Activated CD8-positive, alpha-beta memory T cell treated with anti-CD3 and anti-CD28 coated beads for 1 hour (primary cell): ENCODE measurements around the gene ARL2BP.

Experiments
- DNase-seq, 2 donors: peaks; one replicate each; pipeline ENCODE4 v3.0.0-alpha.2; 2020; ENCODE audit warnings: low read depth in 1 of 2; ENCODE audit errors: extremely low read depth in 1 of 2

Gene ARL2BP

DNA sequence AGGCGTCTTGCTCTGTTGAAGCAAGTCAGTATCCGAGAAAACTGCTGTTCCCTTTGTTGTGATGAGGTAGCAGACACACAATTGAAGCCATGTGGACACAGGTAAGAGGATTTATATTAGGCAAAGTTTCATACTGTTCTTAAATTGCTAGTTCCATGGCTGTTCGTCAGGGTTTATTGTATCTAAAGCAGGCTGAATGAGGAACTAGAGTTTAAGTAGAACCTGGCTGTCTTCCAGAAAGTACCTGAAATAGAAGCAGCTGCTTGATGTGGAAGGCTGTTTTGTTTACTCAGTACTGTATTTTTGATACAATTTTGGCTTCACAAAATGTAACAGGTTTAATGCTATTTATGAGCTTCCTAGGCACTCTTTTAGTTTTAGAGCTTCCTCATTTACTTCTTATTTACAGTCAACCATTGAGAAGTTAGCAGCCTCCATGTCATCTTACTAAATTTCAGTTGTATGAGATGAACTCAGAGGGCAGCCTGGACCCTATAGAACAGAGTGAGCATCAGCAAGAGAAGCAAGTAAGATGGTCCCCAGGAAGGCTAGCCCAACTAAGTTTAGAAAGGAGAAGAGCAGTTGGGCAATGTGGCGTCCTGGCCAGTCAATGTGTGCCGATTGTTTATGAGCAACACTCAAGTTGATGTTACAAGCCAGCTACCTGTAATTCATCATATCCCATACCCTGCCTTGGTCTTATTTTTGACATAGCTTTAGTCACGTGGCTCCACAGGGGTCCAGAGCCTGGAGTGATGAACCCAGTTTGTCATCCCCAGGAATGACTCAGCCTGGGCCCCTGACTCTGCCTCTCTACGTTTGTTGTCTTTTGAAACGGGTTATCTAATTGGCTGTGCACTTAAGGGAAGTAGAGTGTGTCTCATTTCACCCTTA lies 9.7 kb upstream of the ARL2BP start:
- no peak for DNase-seq

DNA sequence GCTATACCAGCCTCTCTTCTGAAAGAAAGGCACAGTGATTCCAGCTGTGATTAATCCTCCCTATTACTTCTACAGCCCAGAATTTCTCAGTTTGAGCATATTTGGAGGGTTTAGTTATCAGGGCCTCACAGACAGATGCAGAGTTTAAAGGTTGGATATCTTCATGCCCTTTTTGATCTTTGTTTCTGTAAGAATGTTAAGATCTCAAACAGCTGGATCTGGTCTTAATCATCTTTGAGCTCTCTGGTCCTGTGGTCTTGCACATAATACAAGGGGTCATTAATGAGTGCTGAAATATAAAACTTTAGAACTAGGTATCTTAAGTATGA lies 9.1 kb upstream of the ARL2BP start:
- no peak for DNase-seq

DNA sequence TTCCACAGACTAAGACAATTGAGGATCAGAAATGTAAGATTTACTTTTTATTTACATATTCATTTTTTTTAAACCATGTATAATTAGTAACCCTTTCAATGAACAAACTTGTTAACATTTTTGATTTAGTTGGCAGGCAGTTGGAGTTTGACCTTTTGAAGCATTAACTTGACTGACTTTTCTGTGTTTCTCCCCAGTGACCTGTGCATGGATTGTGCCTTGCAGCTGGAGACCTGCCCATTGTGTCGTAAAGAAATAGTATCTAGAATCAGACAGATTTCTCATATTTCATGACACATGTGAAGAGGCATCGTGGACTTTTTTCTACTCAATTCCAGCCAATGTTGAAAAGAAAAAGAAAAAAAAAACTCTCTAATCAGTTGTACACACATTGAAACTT lies 6.4 kb upstream of the ARL2BP start:
- no peak for DNase-seq

DNA sequence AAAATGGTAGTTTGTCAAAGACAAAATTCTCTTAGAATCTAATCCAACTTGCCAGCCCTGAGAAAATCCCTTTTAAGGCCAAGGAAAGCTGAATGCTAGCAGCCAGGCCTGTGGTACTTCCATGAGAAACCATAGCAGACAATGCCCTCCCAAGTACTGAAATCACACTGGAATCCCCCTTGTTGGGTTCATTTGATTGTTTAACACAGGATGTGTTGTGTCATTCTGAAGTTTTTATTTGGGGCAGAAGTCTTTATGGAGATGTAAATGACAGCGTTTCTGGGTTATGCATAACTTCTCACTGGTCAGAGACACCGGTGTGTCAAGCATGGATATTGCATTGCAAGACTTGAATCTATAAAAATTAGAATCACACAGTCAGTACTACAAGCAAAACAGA lies 6.0 kb upstream of the ARL2BP start:
- no peak for DNase-seq

DNA sequence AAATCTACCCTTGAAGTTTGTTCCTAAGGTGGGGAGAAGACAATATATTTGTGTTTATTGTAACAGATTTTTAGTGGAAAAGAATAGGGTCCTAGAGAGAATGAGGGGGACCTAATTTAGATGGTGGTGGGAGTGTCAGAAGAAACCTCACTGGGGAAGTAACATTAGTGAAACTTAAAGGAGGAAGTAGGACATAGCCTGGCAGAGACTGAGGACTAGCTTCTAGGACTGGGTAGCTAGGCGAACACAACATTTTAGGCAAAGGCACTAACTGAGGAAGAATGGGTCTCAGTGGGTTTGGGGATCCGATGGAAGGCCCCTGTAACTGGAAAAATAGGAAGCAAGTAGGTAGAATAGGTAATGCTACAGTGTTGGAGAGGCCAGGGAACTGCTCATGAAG lies 4.2 kb upstream of the ARL2BP start:
- no peak for DNase-seq

DNA sequence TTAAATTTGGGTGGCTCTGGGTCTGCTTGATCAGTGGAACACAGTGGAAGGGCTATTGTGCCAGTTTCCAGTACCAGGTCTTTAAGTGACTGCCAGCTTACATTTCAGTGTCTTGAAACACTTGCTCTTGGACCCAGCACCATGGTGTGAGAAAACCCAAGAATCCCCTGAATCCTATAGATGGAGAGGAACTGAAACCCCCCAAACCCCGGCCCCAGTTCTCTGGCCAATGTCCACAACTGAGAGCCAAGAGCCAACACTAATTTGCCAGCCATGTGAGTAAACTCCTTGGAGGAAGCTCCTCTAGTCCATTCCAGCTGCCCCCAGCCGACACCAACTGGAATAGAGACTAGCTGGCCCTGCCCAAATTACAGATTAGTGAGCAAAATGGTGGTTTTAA lies 2.4 kb upstream of the ARL2BP start:
- DNase-seq = no peak

DNA sequence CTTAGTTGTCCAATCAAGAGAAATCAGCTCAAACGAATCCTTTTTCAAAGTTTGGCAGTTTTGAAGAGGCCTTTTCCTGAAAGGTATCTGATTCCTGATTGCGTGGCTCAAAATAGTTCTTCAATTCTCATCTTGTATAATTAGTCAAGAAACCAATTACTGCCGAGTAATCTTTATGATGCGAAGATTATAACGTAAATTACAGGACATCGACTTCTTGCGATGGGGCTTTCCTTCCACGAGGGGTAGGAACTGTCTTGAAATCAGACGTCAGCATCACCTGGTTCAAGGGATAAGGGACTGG lies 644 bp upstream of the ARL2BP start:
- DNase-seq = no peak

DNA sequence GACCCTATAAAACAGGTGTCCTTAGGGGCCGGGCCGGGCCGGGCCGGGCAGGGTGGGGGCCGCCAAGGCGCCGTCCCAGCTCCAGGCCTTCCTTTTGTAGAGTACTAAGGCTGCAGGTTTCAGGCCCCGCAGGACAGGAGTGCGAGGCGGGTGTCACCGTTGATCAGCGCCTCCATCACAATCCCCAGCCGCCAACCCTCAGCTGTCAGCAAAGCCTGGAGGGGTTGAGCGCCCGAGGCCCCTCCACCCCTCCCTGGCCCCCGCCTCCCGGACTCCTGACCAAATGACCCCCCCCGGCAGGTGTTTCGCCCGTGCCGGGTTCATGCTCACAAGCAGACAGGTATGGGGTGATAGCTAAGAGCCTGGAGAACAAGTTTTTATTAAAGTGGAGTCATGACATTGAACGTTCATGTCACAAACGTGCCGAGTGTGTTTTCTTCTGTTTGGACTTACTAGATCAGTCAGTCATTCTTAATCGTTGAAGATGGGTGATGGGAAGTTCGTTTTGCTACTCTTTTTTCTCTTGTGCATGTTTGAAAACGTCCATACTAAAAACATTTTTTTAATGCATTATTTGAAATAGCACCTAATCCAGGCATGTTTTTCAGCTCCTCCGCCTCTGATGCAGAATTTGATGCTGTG lies 534 bp downstream of the ARL2BP start:
- no peak for DNase-seq

DNA sequence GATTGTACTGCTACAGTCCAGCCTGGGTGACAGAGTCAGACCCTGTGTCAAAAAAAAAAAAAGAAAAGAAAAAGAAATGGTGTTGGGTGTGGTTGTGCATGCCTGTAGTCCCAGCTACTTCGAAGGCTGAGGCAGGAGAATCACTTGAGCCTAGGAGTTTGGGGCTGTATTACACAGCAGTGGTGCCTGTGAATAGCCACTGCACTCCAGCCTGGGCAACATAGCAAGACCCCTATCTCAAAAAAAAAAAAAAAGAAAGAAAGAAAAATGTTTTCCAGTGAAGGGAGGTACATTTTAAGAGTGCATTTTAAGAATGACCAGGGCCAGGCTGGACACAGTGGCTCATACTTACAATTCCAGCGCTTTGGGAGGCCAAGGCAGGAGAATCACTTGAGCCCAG lies 6.3 kb downstream of the ARL2BP start:
- DNase-seq = no peak

DNA sequence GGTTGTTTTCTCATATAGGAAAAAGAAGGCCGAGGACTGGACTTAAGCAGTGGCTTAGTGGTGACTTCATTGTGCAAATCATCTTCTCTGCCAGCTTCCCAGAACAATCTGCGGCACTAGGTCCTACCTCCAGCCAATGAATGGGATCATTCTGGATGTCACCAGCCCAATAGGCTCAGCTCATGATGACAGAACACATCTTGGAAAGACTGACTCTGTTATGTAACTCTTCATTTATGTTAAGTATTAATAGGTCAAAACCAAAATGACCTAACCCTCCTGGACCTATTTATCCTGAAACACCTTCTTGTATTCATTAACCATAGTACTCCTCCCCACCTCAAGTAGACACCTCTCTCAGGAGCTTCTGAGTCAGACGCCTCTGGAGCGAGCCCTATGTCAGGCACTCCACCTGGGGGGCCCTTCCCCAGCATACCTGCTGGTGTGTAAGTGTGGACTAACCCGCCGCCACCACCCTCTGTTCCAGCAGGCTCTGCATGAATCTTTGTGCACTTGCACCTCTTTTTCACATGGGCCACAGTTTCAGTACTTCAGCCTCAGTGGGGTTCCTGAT lies 7.2 kb downstream of the ARL2BP start:
- DNase-seq = no peak

DNA sequence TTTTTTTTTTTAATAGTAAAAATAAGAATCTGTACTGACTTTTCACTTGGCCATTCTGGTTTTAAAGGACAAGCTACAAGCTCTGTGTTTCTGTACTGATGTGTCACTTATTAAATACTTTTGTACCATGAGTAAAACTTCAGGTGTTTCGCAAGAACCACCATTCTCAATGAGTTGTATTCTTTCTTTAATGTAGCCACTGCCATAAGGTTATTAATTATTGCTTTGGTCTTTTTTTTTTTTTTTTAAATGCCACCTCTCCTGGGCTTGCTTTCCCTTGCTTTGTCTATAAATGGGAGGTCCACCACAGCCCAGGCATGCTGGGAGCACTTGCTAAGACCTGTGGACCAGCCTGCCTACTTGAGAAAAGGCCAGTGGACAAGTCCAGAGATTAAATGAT lies 8.4 kb downstream of the ARL2BP start:
- DNase-seq = no peak

DNA sequence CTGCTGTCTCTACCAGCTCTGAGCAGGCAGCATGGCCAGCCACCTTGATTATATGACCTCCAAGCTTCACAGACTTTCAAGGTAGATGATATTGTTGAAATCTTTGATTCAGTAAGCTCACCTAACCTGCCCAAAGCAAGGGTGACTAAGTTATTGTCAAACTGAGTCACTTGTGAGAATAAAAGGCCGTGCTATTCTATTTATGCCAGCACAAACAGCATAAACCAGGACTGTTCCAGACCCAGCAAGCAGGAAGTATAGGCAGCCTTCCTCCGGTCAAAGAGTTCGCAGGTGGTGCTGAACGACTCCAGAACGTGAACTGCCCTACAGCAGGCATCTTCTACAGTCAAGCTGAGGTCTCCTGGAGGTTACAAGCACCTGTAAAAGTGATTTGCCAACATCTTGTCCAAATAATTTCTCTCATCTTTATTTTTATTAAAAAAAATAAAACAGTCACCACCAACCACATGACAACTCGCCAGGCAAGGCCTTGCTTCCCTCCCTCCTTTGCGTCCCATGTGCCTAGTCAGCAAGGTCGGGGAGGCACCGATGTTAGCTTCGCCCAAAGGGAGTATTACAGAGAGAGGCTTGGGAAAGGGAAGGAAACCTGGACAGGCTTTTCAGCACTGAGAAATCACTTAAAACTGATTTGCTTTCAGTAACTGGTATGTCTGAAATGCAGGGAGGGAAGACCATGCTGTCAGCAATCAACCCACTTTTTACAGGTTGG lies 10.8 kb downstream of the ARL2BP start:
- no peak for DNase-seq

DNA sequence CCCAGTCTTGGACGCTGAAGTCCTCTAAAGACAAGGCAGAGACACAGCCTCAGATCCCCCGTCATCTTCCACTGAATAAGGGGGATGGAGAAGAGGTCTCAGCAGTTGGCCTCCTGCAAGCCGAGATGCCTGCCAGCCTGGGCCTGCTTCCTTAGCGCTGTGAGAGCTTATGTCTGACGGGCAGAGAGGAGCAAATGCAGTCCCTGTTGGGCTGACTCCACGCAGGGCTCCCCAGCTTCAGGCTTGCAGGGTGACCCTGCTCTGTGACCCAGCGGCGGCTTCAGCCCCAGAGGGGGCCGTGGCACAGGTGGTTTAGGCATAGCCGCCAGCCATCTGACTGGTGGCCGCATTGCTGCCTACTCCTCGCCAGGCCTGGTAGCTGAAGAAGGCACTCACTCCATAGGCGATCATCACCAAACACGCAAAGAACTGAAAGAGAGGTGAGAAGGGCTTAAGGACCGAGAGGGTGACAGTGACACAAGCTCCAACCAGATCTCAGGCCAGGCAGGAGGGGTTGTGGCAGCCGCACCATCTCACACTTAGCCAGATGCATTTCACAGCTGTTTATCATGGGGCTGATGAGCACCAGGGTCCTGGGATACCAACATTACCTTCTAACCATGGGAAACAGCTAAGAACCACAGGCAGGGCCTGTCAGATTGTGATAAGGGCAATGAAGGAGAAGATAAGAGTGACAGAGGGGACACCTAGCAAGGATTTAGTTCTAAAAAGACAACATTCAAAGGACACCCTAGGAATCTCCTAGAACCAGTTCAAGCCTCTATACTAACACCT lies 11.7 kb downstream of the ARL2BP start:
- no peak for DNase-seq

DNA sequence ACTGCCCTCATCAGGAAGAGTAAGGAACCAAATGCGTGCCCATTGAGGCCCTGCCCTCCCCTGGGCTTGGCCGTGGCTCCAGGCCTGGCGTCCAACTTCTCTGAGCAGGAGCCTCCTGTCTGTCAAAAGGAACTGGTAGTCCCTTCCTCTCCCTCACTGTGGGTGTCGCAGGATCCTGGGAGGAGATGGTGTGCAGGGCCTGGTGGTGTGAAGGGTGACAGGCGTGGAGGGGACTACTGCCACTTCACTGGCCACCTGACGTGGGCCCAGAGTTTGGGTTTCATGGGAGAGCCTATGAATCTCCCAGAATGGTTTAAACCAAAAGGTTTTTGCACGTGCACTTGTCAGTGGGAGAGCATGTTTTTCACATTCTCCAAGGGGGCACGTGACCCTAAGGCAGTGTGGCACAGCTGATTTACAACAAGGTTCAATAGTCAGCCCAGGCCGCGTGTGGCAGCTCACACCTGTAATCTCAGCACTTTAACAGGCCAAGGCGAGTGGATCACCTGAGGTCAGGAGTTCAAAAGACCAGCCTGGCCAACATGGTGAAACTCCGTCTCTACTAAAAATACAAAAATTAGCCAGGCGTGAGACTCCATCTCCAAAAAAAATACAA lies 12.5 kb downstream of the ARL2BP start:
- no peak for DNase-seq

DNA sequence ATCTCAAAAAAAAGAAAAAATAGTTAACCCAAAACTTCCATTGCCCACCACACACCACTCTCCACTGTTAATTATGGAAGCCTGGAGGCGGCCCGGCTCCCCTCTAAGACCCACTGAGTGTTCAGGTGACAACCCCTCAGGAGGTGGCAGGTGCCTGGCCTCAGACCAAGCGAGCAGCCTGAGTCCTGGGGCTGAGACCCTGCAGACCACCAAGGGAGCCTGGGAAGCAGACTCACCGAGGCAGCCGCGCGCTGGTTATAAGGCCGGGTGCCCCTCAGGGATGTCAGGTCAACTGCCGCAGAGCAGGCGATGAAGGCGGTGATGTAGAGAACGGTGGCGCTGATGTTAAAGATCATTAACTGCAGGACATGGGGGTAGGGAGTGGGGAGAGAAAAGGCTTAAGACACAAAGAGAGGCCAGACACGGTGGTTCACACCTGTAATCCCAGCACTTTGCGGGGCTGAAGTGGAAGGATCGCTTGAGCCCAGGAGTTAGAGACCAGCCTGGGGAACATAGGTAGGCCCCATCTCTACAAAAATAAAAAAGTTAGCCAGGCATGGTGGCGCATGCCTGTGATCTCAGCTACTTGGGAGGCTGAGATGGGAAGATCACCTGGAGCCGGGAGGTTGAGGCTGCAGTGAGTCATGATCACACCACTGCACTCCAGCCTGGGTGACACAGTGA lies 13.3 kb downstream of the ARL2BP start:
- DNase-seq = no peak

DNA sequence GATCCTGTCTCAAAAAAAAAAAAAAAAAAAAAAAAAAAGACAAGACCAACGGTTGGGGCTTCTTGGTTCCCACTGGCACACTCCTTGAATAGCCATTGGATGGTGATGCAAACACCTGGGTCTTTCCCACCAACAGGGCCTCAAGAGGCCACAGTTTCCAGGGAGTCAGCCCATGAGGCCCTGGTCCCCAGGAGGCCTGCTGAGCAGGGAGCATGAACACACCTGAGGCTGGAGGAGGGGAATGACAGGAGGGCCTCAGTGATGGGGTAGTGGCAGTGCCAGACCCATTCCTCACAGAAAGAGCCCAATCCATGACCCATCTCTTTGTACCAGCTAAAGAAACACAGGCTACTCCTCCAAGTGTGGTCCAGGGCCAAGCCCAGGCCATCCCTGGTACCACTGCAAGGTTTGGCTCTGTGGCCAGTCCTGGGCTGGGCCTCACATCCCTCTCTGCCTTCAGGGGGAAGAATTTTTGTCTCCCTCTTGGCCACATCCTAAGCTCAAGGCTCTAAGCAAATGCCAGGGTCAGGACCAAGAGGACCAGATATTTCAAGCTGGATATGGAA lies 13.9 kb downstream of the ARL2BP start:
- no peak for DNase-seq

DNA sequence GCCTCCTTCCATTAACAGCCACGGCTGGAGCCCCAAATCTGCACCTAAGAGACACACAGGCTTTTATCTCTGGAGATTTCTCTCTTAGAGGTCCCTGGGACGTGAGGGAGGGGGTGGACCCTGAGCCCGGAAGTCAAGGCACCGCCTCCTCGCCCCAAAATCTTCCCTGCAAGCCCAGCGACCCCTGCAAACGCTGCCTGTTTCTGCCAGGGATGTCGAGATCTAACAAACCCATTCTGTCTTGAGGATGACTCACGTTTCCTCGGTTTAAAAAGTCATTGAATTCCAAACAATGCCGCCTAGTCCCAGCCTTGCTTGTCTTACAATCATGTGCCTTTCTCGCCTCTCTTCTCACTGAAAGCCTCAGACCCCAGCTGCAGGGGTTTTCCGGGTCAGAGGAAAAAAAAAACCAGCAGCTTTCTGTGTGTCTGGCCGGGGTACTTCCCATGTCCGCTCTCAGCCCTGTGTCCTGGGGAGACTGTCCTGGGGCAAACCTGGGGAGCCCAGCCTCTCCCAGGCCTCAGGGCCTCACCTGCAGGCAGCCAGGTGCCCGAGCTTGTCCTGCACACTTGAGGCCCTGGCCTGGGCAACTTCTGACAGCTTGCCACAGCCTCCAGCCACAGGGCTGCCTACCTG lies 15.4 kb downstream of the ARL2BP start:
- DNase-seq = no peak

DNA sequence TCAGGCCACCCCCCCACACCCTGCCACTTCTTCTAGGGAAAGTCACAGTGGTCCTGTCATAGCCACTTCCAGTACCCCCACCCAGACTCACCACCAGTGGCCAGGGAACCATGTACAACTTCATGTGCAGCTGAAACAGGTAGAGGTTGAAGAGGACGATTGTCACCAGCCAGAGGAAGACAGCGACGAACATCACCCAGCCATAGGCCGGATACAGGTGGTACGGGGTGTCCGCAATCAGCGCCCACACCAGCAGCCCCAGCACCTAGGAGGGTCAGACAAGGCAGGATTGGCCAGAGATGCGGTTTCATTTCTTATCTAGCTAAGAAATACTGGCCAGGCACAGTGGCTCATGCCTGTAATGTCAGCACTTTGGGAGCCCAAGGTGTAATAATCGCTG lies 16.7 kb downstream of the ARL2BP start:
- no peak for DNase-seq

DNA sequence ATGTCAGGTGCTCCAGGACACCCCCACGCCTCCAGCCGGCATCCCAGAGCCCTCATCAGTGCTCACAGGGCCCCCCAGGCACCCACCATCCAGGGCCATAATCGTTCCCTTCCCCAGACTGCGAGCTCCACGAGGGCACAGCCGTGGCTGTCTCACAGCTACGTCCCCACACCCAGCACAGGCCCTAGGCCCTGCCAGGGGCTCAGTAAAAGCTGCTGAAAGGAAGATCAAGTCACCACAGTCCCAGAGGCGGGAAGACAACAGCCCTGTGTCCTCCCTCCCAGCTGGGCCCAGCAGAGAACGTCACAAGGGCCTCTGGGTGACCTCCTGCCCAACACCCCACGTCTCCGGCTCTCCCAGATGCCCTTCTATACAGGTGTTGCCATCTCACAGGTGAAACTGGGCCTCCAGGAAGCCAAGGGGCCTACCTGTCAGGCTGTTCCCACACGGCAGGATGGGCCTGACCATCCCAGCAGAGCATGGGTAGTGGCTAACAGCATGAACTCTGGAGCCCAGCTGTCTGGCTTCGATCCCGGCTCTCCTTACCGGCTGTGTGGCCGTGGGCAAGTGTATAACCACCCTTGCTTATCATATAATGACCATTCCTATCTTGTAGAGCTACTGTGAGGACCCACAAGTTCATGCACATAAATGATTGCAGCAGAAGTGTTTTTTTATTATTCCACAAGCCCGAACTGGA lies 17.9 kb downstream of the ARL2BP start:
- DNase-seq = no peak
